Central memory CD8-positive, alpha-beta T cell (primary cell): ENCODE data around the gene ZNF775.

ENCODE experiments used
- ATAC-seq: fragments of 150-1000 bp; cut with Tn5 transposase; replicated peaks from 2 replicates; pipeline ENCODE4 v1.10.0; 2022; ENCODE audit warnings: mild to moderate bottlenecking, moderate FRiP score, moderate number of reproducible peaks; ENCODE audit not compliant: poor library complexity, severe bottlenecking; ENCODE audit errors: extremely low read depth
- DNase-seq, 2 donors: peaks; one replicate each; pipeline ENCODE4 v3.0.0; 2021; ENCODE audit warnings: low spot score in 2 of 2
- H3K27ac Mint-ChIP-seq: one replicate; pipeline ENCODE4 v1.8.0; 2022; ENCODE audit warnings: low read depth, mild to moderate bottlenecking, moderate library complexity, mixed read lengths
- H3K27me3 Mint-ChIP-seq: one replicate; pipeline ENCODE4 v1.8.0; 2022; ENCODE audit warnings: mixed read lengths
- H3K36me3 Mint-ChIP-seq: one replicate; pipeline ENCODE4 v1.8.0; 2022; ENCODE audit warnings: mild to moderate bottlenecking, moderate library complexity, mixed read lengths; ENCODE audit not compliant: insufficient read depth
- H3K4me1 Mint-ChIP-seq: one replicate; pipeline ENCODE4 v1.8.0; 2022; ENCODE audit warnings: mixed read lengths
- H3K4me3 Mint-ChIP-seq: one replicate; pipeline ENCODE4 v1.8.0; 2022; ENCODE audit warnings: mild to moderate bottlenecking, moderate library complexity, mixed read lengths
- H3K9me3 Mint-ChIP-seq: one replicate; pipeline ENCODE4 v1.8.0; 2022; ENCODE audit warnings: mixed read lengths

ZNF775 gene

GRCh38 chr7:150373049-150373801, 5.9 kb upstream of the ZNF775 start:
- peak overlapping the region; percentile 17 for H3K4me3 Mint-ChIP-seq
- peaks cover 36% of the 10 kb centered on the region for H3K4me1 Mint-ChIP-seq
- ATAC-seq (no peak), DNase-seq (no peak)
- no peak overlapping the region for H3K27ac Mint-ChIP-seq
- no peaks in the 10 kb centered on the region for H3K27me3 Mint-ChIP-seq
- peaks cover 17% of the 10 kb centered on the region for H3K36me3 Mint-ChIP-seq
- no peaks in the 10 kb centered on the region for H3K9me3 Mint-ChIP-seq

GRCh38 chr7:150374026-150374425, 5.1 kb upstream of the ZNF775 start:
- Mint-ChIP-seq H3K27ac (no peak overlapping the region), H3K27me3 (no peaks in the 10 kb centered on the region), H3K9me3 (no peaks in the 10 kb centered on the region), H3K36me3 (peaks cover 17% of the 10 kb centered on the region), H3K4me1 (peaks cover 38% of the 10 kb centered on the region), H3K4me3 (no peak overlapping the region)
- no peak for DNase-seq
- no peak for ATAC-seq

DNA sequence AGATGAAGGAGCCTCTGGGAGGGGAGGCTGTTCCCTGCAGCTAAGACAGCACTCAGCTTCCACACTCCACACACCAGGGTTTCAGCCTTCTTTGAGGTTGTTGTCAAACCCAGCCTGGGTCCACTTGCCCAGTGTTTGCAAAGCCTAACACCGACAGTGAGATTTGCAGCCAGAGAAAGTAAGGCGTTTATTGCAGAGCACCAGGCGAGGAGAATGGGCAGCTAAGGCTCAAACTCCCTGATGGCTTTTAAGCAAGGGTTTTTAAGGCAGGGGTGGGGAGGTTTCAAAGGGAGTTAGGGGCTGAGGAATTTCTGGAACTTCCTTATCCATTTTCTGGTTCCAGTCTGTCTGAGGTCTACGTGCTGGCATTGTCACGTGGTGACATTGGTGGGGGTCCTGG, 4.7 kb upstream of the ZNF775 start:
- Mint-ChIP-seq H3K36me3 (peaks cover 16% of the 10 kb centered on the region), H3K4me3 (no peak overlapping the region), H3K9me3 (no peaks in the 10 kb centered on the region), H3K27me3 (no peaks in the 10 kb centered on the region), H3K4me1 (peaks cover 38% of the 10 kb centered on the region), H3K27ac (peak overlapping the region; percentile 61)
- DNase-seq = no peak
- no peak for ATAC-seq

GRCh38 chr7:150375662-150376521, 3.2 kb upstream of the ZNF775 start:
- ATAC-seq = no peak
- no peak for DNase-seq
- Mint-ChIP-seq H3K27ac (no peak overlapping the region), H3K4me1 (peaks cover 38% of the 10 kb centered on the region), H3K27me3 (no peaks in the 10 kb centered on the region), H3K36me3 (peaks cover 13% of the 10 kb centered on the region), H3K4me3 (no peak overlapping the region), H3K9me3 (no peaks in the 10 kb centered on the region)

DNA sequence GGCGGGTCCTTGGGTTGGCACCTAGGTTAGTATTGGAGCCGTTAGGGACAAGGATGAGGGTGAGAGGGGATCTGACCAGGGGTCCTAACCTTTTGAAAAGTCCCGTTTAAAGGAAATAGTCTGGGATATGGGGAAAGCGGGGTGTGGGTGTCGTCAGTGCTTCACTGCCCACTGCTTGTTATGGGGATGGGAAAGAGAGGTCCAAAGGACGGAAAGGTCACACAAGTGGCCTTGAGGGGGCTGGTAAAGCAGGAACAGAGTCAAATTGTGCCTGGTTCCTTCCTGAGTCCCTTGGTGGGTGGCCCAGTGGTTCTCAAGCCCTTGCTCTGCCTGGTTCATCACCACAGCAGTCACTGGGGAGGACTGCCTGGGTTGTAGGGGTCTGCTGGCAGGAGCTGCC, 2.6 kb upstream of the ZNF775 start:
- no peak for ATAC-seq
- no peaks in the 10 kb centered on the region for H3K27me3 Mint-ChIP-seq
- H3K4me3 Mint-ChIP-seq = no peak overlapping the region
- DNase-seq = no peak
- peaks cover 39% of the 10 kb centered on the region for H3K4me1 Mint-ChIP-seq
- no peaks in the 10 kb centered on the region for H3K9me3 Mint-ChIP-seq
- H3K36me3 Mint-ChIP-seq = peaks cover 13% of the 10 kb centered on the region
- no peak overlapping the region for H3K27ac Mint-ChIP-seq

- H3K4me1 Mint-ChIP-seq = peaks cover 39% of the 10 kb centered on the region
- no peaks in the 10 kb centered on the region for H3K27me3 Mint-ChIP-seq
- H3K36me3 Mint-ChIP-seq = peaks cover 12% of the 10 kb centered on the region
- peak overlapping the region; percentile 85 for H3K4me3 Mint-ChIP-seq
- DNase-seq = no peak
- no peak for ATAC-seq
- peak overlapping the region; percentile 74 for H3K27ac Mint-ChIP-seq
- no peaks in the 10 kb centered on the region for H3K9me3 Mint-ChIP-seq
Observed at GRCh38 chr7:150377196-150377595, 1.9 kb upstream of the ZNF775 start.

DNA sequence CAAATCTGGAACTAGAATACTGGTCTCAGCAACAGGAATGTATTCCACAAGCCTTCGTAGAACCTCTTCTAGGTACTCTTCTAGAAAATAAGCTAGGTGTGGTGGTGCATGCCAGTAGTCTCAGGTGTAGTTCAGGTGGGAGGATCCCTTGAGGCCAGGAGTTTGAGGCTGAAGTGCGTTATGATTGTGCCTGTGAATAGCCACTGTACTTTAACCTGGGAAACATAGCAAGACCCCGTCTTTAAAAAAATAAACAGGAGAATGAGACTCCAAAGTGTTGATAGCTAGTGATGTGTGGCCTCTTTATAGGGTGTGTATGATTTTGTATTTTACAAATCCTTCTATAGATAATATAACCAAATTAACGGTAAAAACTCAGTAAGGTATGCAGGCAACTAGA, 1.5 kb upstream of the ZNF775 start:
- no peak for DNase-seq
- no peak for ATAC-seq
- Mint-ChIP-seq H3K4me1 (peaks cover 39% of the 10 kb centered on the region), H3K36me3 (peaks cover 11% of the 10 kb centered on the region), H3K27ac (peak overlapping the region; percentile 74), H3K27me3 (no peaks in the 10 kb centered on the region), H3K4me3 (peak overlapping the region; percentile 85), H3K9me3 (no peaks in the 10 kb centered on the region)

GRCh38 chr7:150378115-150378852, 846 bp upstream of the ZNF775 start:
- Mint-ChIP-seq H3K27ac (peak overlapping the region; percentile 74), H3K9me3 (no peaks in the 10 kb centered on the region), H3K4me1 (peaks cover 42% of the 10 kb centered on the region), H3K4me3 (peak overlapping the region; percentile 85), H3K27me3 (no peaks in the 10 kb centered on the region), H3K36me3 (peaks cover 11% of the 10 kb centered on the region)
- DNase-seq (peak in 1 of 2 donors; percentile 23), ATAC-seq (peak; percentile 7)

DNA sequence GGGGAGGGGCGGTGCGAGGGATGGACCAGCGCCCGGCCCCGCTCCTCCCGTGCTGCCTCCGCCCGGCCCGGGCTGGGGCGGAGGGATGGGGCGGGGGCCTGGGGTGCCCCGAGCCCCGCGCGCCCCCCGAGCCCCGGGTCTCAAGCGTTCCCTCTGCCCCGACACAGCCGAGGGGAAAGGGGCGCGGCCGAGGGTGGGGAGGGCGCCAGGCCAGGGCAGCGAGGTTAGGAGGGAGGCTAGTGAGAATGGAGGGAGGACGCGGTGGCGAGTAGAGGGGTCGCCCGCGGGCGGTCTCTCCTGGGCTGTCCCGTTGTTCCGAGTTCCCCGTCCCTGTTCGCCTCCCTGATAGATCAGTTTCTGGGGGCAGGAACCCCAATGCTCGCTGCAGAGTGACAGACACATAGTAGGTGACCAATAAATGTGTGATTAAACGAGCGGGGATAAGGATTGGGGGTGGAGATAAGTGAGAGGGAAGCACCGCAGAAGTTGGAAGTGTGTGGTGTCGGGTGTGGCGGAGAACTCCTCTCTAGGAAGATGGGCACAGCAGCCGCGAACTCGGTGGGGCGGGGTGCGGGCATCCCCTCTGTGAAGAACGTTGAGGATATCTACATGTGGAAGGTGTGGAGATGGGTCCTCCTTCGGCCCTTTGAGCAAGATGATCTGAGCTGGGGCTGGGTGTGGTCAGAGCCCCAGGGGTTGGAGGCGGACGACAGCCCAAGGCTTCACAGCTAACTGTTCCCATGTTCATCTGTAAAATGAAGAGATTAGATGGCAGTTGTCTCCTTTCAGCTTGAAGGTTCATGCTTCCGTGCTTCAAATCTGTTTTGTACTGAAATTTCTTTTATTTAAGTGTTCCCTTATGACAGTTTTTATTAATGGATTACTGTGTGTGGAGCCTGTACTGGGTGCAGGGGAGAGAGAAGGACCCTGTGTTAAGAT, 580 bp downstream of the ZNF775 start:
- Mint-ChIP-seq H3K4me3 (peak overlapping the region; percentile 85), H3K27ac (peak overlapping the region; percentile 68), H3K9me3 (no peaks in the 10 kb centered on the region), H3K27me3 (no peaks in the 10 kb centered on the region), H3K4me1 (peaks cover 39% of the 10 kb centered on the region), H3K36me3 (peaks cover 7% of the 10 kb centered on the region)
- DNase-seq (no peak), ATAC-seq (peak; percentile 25)

DNA sequence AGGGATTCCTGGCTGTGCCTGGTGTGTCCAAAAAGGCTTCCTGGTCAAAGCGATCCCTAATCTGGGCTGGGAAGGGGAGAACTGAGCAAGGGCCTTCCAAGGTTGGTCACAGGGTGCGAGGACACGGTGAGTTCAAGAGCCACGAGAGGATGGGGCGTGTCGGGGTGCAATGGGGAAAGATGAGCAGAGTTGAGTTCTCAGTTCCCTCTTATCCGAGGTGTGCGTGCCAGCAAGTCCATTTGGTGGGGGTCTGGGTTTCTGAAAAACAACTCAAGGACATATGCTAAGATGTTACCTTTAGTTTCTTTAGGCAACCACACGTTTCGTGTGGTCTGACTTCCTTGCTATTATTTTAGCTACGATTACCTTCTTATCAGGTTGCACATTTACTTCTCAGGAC, 1.3 kb downstream of the ZNF775 start:
- Mint-ChIP-seq H3K27ac (no peak overlapping the region), H3K9me3 (no peaks in the 10 kb centered on the region), H3K27me3 (no peaks in the 10 kb centered on the region), H3K36me3 (peaks cover 7% of the 10 kb centered on the region), H3K4me3 (peak overlapping the region; percentile 85), H3K4me1 (peaks cover 39% of the 10 kb centered on the region)
- ATAC-seq (no peak), DNase-seq (no peak)

- Mint-ChIP-seq H3K27me3 (no peaks in the 10 kb centered on the region), H3K4me3 (no peak overlapping the region), H3K36me3 (peaks cover 7% of the 10 kb centered on the region), H3K27ac (no peak overlapping the region), H3K9me3 (no peaks in the 10 kb centered on the region), H3K4me1 (peaks cover 35% of the 10 kb centered on the region)
- no peak for ATAC-seq
- DNase-seq = no peak
Observed at GRCh38 chr7:150381096-150381495, 2.0 kb downstream of the ZNF775 start.

DNA sequence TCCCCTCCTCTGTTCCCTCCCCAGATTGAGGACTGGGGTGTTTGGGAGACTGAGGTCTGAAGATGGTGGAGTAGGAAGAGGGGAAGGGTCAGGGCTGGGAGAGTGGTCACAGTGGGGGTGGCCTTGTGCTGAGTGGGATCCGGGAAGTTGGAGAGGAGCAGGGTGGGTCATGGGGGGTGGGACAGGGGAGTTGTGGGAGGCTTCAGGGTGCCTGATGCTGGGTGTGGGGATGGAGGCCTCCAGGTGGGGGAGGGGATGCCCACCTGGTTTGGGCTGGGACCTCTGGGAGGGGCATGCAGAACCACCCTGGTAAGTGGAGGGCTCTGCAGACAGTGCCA, 2.6 kb downstream of the ZNF775 start:
- Mint-ChIP-seq H3K4me1 (peaks cover 32% of the 10 kb centered on the region), H3K27ac (no peak overlapping the region), H3K9me3 (no peaks in the 10 kb centered on the region), H3K27me3 (no peaks in the 10 kb centered on the region), H3K4me3 (no peak overlapping the region), H3K36me3 (peaks cover 4% of the 10 kb centered on the region)
- ATAC-seq = no peak
- no peak for DNase-seq
